K562 (cell line): ENCODE results near the gene GNAT2. TPM values are rescaled to one million over a fixed set of nuclear protein-coding genes. Genes with fewer than 3 reads are reported as not detected.

Experiments used
- ATAC-seq: fragments of 200-7000 bp; cut with Tn5 transposase; 3 replicates; pipeline ENCODE4 v1.9.1; 2020; ENCODE audit warnings: moderate library complexity
- BruUV-seq: library from RNA; stranded (reverse); fragments of 400-500 nt; replicated peaks from 2 replicates; lab custom pipeline; 2021; lab: Mats Ljungman, UMichigan
- CTCF ChIA-PET: fragments of 300-600 bp; formaldehyde crosslinking; extraction: SDS; loops from one replicate; lab custom pipeline; 2021; ENCODE audit warnings: low intra/inter-chr PET ratio; lab: Yijun Ruan, JAX
- POLR2A ChIA-PET: fragments of 300-600, 350-650 bp; sonication (Branson Sonifier 250); formaldehyde crosslinking; extraction: SDS; loops from one replicate; lab custom pipeline; 2021; ENCODE audit warnings: antibody characterized with exemption, inconsistent platforms; lab: Yijun Ruan, JAX
- DNase-seq, 4 experiments: peaks; one replicate each; pipeline versions ENCODE4 v3.0.0 to v3.0.0-alpha.2; 2011 to 2018; ENCODE audit warnings: low spot score in 3 of 4, mixed read lengths in 3 of 4; ENCODE audit errors: extremely low read depth in 1 of 4
- FAIRE-seq: peaks from 2 replicates; lab custom pipeline; 2011; peaks lifted over from hg19 to GRCh38; lab: Jason Lieb, UNC
- H2AFZ ChIP-seq: 2 replicates; pipeline ENCODE4 v1.6.0; 2011; ENCODE audit warnings: low read depth, low read length, control low read depth, inconsistent platforms
- H3K27ac ChIP-seq: fragments of 200-600 bp; 3 replicates; pipeline ENCODE4 v1.8.0; 2011; ENCODE audit warnings: low read depth, mild to moderate bottlenecking, control low read depth, inconsistent platforms, low read length, moderate library complexity, mixed read lengths; ENCODE audit errors: extremely low read depth
- H3K27me3 ChIP-seq, 2 experiments: fragments of 300-600 bp in 1 of 2; 2 replicates in 1 of 2; 3 replicates in 1 of 2; pipeline versions ENCODE4 v1.6.0 to v1.8.0; 2011; ENCODE audit warnings: inconsistent platforms in 2 of 2, low read length in 2 of 2, mild to moderate bottlenecking in 1 of 2, mixed read lengths in 1 of 2, moderate library complexity in 1 of 2; ENCODE audit not compliant: control insufficient read depth in 2 of 2, insufficient read depth in 2 of 2
- H3K36me3 ChIP-seq: fragments of 300-600 bp; 3 replicates; pipeline ENCODE4 v1.8.0; 2011; ENCODE audit warnings: mild to moderate bottlenecking, low read length, inconsistent platforms; ENCODE audit not compliant: control insufficient read depth, insufficient read depth
- H3K4me1 ChIP-seq, 2 experiments: fragments of 200-600 bp in 1 of 2; replicated peaks in 1 of 2; 2 replicates in 1 of 2; 3 replicates in 1 of 2; pipeline versions ENCODE4 v1.5.1 to v1.8.0; 2011; ENCODE audit warnings: inconsistent platforms in 2 of 2, low read length in 2 of 2, mild to moderate bottlenecking in 1 of 2, mixed read lengths in 1 of 2, moderate library complexity in 1 of 2; ENCODE audit not compliant: control insufficient read depth in 2 of 2, insufficient read depth in 2 of 2
- H3K4me2 ChIP-seq: 2 replicates; pipeline ENCODE4 v1.6.1; 2011; ENCODE audit warnings: low read length, control low read depth, inconsistent platforms, mixed read lengths; ENCODE audit not compliant: insufficient read depth
- H3K4me3 ChIP-seq: fragments of 200-600 bp; sonication (generic), shearing (Covaris generic); 2 replicates; pipeline ENCODE4 v1.5.1; 2016; ENCODE audit warnings: control low read depth, inconsistent platforms
- H3K79me2 ChIP-seq: fragments of 200-600 bp; 3 replicates; pipeline ENCODE4 v1.8.0; 2011; ENCODE audit warnings: low read length, inconsistent platforms; ENCODE audit not compliant: control insufficient read depth, insufficient read depth
- H3K9ac ChIP-seq, 2 experiments: 2 replicates each; pipeline versions ENCODE4 v1.6.0 to v1.6.1; 2011; ENCODE audit warnings: low read depth in 2 of 2, low read length in 2 of 2, control low read depth in 1 of 2, inconsistent platforms in 1 of 2, mild to moderate bottlenecking in 1 of 2, mixed read lengths in 1 of 2; ENCODE audit not compliant: insufficient read depth in 1 of 2
- H3K9me1 ChIP-seq: one replicate; pipeline ENCODE4 v1.6.0; 2011; ENCODE audit warnings: inconsistent platforms, mild to moderate bottlenecking, low read length, moderate library complexity; ENCODE audit not compliant: control insufficient read depth, insufficient read depth
- H3K9me3 ChIP-seq: replicated peaks from 2 replicates; pipeline ENCODE4 v1.5.1; 2011; ENCODE audit warnings: low read depth, low read length, inconsistent platforms; ENCODE audit not compliant: control insufficient read depth, insufficient read depth
- H4K20me1 ChIP-seq: replicated peaks from 2 replicates; pipeline ENCODE4 v1.6.1; 2011; ENCODE audit warnings: low read length, inconsistent platforms, mixed read lengths; ENCODE audit not compliant: control insufficient read depth, insufficient read depth
- DACH1 ChIP-seq: fragments of 450-650 bp; IDR thresholded peaks from 2 replicates; pipeline ENCODE4 v1.6.1; 2018; ENCODE audit not compliant: partially characterized antibody
- PTBP1 ChIP-seq: fragments of 200-400 bp; formaldehyde crosslinking; IDR thresholded peaks from 2 replicates; pipeline ENCODE4 v1.6.1; 2017; ENCODE audit warnings: low read depth, low read length
- SAFB2 ChIP-seq: fragments of 200-400 bp; formaldehyde crosslinking; IDR thresholded peaks from 2 replicates; pipeline ENCODE4 v1.6.1; 2018; ENCODE audit warnings: borderline replicate concordance, low read length, low read depth, moderate library complexity; ENCODE audit not compliant: severe bottlenecking
- SETDB1 ChIP-seq: IDR thresholded peaks from one replicate; pipeline ENCODE4 v1.6.1; 2012; ENCODE audit warnings: low read length, control low read depth, inconsistent platforms
- SMARCC2 ChIP-seq: fragments of 450-650 bp; IDR thresholded peaks from 2 replicates; pipeline ENCODE4 v1.6.1; 2017; ENCODE audit warnings: antibody characterized with exemption, moderate library complexity, mild to moderate bottlenecking, low read depth
- TAL1 ChIP-seq: fragments of 450-650 bp; IDR thresholded peaks from 2 replicates; pipeline ENCODE4 v1.6.1; 2016; ENCODE audit warnings: mild to moderate bottlenecking
- U2AF1 ChIP-seq: fragments of 200-400 bp; formaldehyde crosslinking; optimal IDR thresholded peaks from 2 replicates; pipeline ENCODE3; 2017; ENCODE audit warnings: mild to moderate bottlenecking, low read depth, low read length, moderate library complexity
- ZNF174 ChIP-seq: fragments of 250-450 bp; sonication (Bioruptor Pico); IDR thresholded peaks from 2 replicates; pipeline ENCODE4 v1.4.0; 2020; ENCODE audit warnings: mild to moderate bottlenecking
- ZNF217 ChIP-seq: sonication (generic); formaldehyde crosslinking; IDR thresholded peaks from 2 replicates; pipeline ENCODE4 v1.8.0; 2022; ENCODE audit warnings: mild to moderate bottlenecking, missing genetic modification reagents
- ZNF778 ChIP-seq: fragments of 450-650 bp; formaldehyde crosslinking; IDR thresholded peaks from 2 replicates; pipeline ENCODE4 v1.4.0; 2020; ENCODE audit warnings: mild to moderate bottlenecking, moderate library complexity
- WGBS: fragments of 100-300 bp; shearing (Covaris generic); methylation state at CpG from one replicate; pipeline ENCODE4 v1.1.6; 2016; ENCODE audit warnings: low coverage, mixed read lengths; ENCODE audit not compliant: insufficient coverage; ENCODE audit errors: missing lambda C conversion rate; 5-methylcytosine and 5-hydroxymethylcytosine counted together
- in situ Hi-C: fragments of 300-500 bp; cut with MboI; formaldehyde crosslinking; loops from 4 replicates; pipeline ENCODE4 v1.15.0; 2018; ENCODE audit warnings: inconsistent platforms, mixed read lengths
- intact Hi-C: fragments of 100-400 bp; cut with micrococcal nuclease; formaldehyde crosslinking; loops from 2 replicates; pipeline ENCODE4 v1.14.2; 2022
- polyA plus RNA-seq, 8 experiments: library from polyadenylated mRNA; depleted of rRNA in 4 of 8; stranded (reverse) in 5 of 8; unstranded in 3 of 8; fragments of >200 nt; fragmentation: Nextera tagmentation in 2 of 8; fragmentation: Illumina TruSeq in 1 of 8; extraction: Ambion mirVana in 2 of 8; extraction: Trizol in 1 of 8; gene quantifications; 2 replicates each; pipeline versions ENCODE4 v1.2.1 to v1.2.3, GENCODE V29; 2011 to 2014; ENCODE audit warnings: inconsistent platforms in 1 of 8, missing spikeins in 1 of 8
- total RNA-seq, 7 experiments: library from RNA; depleted of rRNA in 6 of 7; stranded (reverse); fragments of >200 nt in 6 of 7; fragmentation: Illumina TruSeq in 2 of 7; extraction: Trizol in 2 of 7; gene quantifications; 2 replicates each; pipeline versions ENCODE4 v1.2.1 to v1.2.3, GENCODE V29; 2011 to 2021; ENCODE audit warnings: low replicate concordance in 1 of 7
- TF ChIP-seq, protein P1 (sequence below): fragments of 250-450 bp; sonication (Bioruptor Pico); IDR thresholded peaks from 2 replicates; pipeline ENCODE4 v1.4.0; 2020; ENCODE audit warnings: borderline replicate concordance

GNAT2 gene
- total and polyA plus RNA-seq, 9 of the 15 experiments (the other 6 are each of a cell fraction or from before 2014, with no cell fraction given) = 0.06 to 0.52 (median 0.24) TPM; not detected in 1

- BruUV-seq = no TSS peak
- ChIA-PET CTCF (no interaction called here), POLR2A (interaction anchor here (0.8 to 1.9 kb wide), 5 partner anchors 10 to 19 kb away, joined by 3 to 9 read pairs (median 5); partner anchors contain the start of gene GNAI3)
- H3K79me2 ChIP-seq = peaks cover 98% of the 10 kb centered on the region
- H3K9me3 ChIP-seq = no peaks in the 10 kb centered on the region
- DNase-seq (no peak), FAIRE-seq (no peak), ATAC-seq (no peak)
- H3K27ac ChIP-seq = no peak overlapping the region
- WGBS = 92% methylated on average over 3 of the region's 3 CpGs
- H3K4me1 ChIP-seq = peaks cover 4 to 7% of the 10 kb centered on the region in 2 experiments
- TF ChIP-seq DACH1 = peak; percentile 25
- TF ChIP-seq PTBP1 = no peak
- H3K36me3 ChIP-seq = no peaks in the 10 kb centered on the region
- H3K9ac ChIP-seq = no peak overlapping the region
- H3K9me1 ChIP-seq = no peaks in the 10 kb centered on the region
- intact Hi-C loops = no loop called here
- no peaks in the 10 kb centered on the region for H3K27me3 ChIP-seq
- no peak overlapping the region for H2AFZ ChIP-seq
- H4K20me1 ChIP-seq = peaks cover 13% of the 10 kb centered on the region; the same call in 1 of the 2 replicates
- in situ Hi-C loops = no loop called here
- no peak overlapping the region for H3K4me2 ChIP-seq
- no peak overlapping the region for H3K4me3 ChIP-seq
Measured at GRCh38 chr1:109565241-109565640, 54.2 kb downstream of the GNAT2 start.

GRCh38 chr1:109564194-109564878 lies 55.1 kb downstream of the GNAT2 start:
- Histone ChIP-seq H3K4me2 (no peak overlapping the region), H3K79me2 (peaks cover 98% of the 10 kb centered on the region), H3K9me1 (no peaks in the 10 kb centered on the region), H3K4me1 (peaks cover 4 to 7% of the 10 kb centered on the region in 2 experiments), H3K27me3 (no peaks in the 10 kb centered on the region), H3K9me3 (no peaks in the 10 kb centered on the region), H3K9ac (no peak overlapping the region), H3K4me3 (no peak overlapping the region), H4K20me1 (peaks cover 13% of the 10 kb centered on the region; the same call in 1 of the 2 replicates), H2AFZ (no peak overlapping the region), H3K27ac (no peak overlapping the region), H3K36me3 (no peaks in the 10 kb centered on the region)
- POLR2A ChIA-PET = interaction anchor here (0.9 to 1.9 kb wide), 4 partner anchors 15 to 34 kb away, joined by 3 to 9 read pairs (median 6); partner anchors contain the start of gene GNAI3
- in situ Hi-C loops (no loop called here), intact Hi-C loops (no loop called here)
- ATAC-seq (no peak), FAIRE-seq (no peak), DNase-seq (no peak)
- TF ChIP-seq ZNF778 (CRISPR knock-in tag) (no peak), ZNF174 (CRISPR knock-in tag) (no peak), SAFB2 (no peak), SETDB1 (no peak), U2AF1 (no peak), SMARCC2 (no peak), ZNF217 (no peak), TAL1 (no peak)
- TF ChIP-seq, protein P1, sequence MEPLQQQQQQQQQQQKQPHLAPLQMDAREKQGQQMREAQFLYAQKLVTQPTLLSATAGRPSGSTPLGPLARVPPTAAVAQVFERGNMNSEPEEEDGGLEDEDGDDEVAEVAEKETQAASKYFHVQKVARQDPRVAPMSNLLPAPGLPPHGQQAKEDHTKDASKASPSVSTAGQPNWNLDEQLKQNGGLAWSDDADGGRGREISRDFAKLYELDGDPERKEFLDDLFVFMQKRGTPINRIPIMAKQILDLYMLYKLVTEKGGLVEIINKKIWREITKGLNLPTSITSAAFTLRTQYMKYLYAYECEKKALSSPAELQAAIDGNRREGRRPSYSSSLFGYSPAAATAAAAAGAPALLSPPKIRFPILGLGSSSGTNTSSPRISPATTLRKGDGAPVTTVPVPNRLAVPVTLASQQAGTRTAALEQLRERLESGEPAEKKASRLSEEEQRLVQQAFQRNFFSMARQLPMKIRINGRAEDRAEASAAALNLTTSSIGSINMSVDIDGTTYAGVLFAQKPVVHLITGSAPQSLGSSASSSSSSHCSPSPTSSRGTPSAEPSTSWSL (CRISPR knock-in tag) = no peak
- no TSS peak for BruUV-seq
- CTCF ChIA-PET = interaction anchor here (0.7 kb wide), 1 partner anchor 496 kb away, joined by 3 read pairs; no protein-coding TSS in a partner anchor
- 70% methylated on average over 7 of the region's 7 CpGs for WGBS
